Measurements from ENCODE around the gene DPPA4. TPM values are rescaled to one million over a fixed set of nuclear protein-coding genes. Genes with fewer than 3 reads are reported as not detected.

DPPA4 gene
- total RNA-seq, 2 experiments from 2014 or later = 0.65 to 1.4 TPM

DNA sequence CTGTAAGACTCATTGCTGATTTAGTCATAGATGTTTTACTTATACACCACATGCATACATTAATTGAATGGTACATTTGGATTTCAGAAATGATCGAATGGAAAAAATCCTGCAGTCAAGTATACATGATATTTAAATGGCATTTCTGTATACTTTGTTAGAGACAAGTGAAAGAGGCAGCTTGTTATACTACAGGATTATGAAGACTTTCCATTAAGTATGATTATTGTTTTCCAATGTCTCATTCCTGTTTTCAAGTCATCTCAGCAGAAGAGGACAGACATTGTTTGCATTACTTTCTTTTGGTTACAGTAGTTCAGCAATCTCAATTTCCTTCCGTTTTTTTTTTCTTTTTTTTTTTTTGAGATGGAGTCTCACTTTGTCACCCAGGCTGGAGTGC, 36.6 kb upstream of the DPPA4 start:
- no peaks in the 10 kb centered on the region for H3K4me1 Mint-ChIP-seq (ENCODE audit: low read depth)

DNA sequence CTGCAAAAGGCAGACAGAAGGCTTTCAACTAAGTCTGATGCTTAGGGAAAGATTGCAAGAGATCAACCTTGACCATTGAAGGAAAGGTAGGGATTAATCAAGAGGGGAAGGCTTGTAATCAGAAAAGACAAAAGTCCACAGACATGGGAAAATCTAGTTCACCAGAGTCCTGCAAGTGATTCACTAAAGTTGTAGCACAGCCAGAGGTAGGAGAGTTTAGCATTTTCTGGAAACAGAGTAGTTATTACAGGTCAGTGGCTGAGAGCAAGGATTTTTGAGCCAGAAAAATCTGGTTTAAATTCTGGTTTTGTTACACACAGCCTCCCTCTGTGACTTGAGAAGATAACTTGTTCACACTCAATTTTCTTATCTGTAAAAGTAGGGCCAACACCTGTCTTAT, 35.3 kb upstream of the DPPA4 start:
- Mint-ChIP-seq H3K27ac (no peak overlapping the region), H3K4me1 (ENCODE audit: low read depth) (no peaks in the 10 kb centered on the region), H3K9me3 (no peaks in the 10 kb centered on the region), H3K4me3 (no peak overlapping the region), H3K27me3 (no peaks in the 10 kb centered on the region), H3K36me3 (ENCODE audit: low read depth) (no peaks in the 10 kb centered on the region)
- intact Hi-C loops (cut with micrococcal nuclease) = no loop called here
- no peak for DNase-seq
- ATAC-seq = no peak
- TF ChIP-seq, protein P1, sequence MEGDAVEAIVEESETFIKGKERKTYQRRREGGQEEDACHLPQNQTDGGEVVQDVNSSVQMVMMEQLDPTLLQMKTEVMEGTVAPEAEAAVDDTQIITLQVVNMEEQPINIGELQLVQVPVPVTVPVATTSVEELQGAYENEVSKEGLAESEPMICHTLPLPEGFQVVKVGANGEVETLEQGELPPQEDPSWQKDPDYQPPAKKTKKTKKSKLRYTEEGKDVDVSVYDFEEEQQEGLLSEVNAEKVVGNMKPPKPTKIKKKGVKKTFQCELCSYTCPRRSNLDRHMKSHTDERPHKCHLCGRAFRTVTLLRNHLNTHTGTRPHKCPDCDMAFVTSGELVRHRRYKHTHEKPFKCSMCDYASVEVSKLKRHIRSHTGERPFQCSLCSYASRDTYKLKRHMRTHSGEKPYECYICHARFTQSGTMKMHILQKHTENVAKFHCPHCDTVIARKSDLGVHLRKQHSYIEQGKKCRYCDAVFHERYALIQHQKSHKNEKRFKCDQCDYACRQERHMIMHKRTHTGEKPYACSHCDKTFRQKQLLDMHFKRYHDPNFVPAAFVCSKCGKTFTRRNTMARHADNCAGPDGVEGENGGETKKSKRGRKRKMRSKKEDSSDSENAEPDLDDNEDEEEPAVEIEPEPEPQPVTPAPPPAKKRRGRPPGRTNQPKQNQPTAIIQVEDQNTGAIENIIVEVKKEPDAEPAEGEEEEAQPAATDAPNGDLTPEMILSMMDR (IDR thresholded peaks at IDR 0.05) = no peak
- ChIA-PET POLR2A (no interaction called here), CTCF (no interaction called here)

More for the DNA sequence above, 36.6 kb upstream of the DPPA4 start:
- Mint-ChIP-seq H3K36me3 (ENCODE audit: low read depth) (no peaks in the 10 kb centered on the region), H3K4me3 (no peak overlapping the region), H3K27ac (no peak overlapping the region), H3K27me3 (no peaks in the 10 kb centered on the region), H3K9me3 (no peaks in the 10 kb centered on the region)
- CTCF ChIA-PET = no interaction called here
- POLR2A ChIA-PET = no interaction called here
- intact Hi-C loops (cut with micrococcal nuclease) = no loop called here
- ATAC-seq = no peak
- no peak for DNase-seq
- TF ChIP-seq, protein P1 (IDR thresholded peaks at IDR 0.05) = no peak

- Mint-ChIP-seq H3K27ac (no peak overlapping the region), H3K9me3 (no peaks in the 10 kb centered on the region), H3K27me3 (no peaks in the 10 kb centered on the region), H3K4me3 (no peak overlapping the region), H3K4me1 (ENCODE audit: low read depth) (no peaks in the 10 kb centered on the region), H3K36me3 (ENCODE audit: low read depth) (no peaks in the 10 kb centered on the region)
- intact Hi-C loops (cut with micrococcal nuclease) = no loop called here
- ChIA-PET CTCF (no interaction called here), POLR2A (interaction anchor here (0.7 kb wide), 1 partner anchor 332 kb away, joined by 4 read pairs; no protein-coding TSS in a partner anchor)
- TF ChIP-seq, protein P1 (IDR thresholded peaks at IDR 0.05) = no peak
- no peak for ATAC-seq
- DNase-seq = no peak
These were observed 32.2 kb upstream of the DPPA4 start for GRCh38 chr3:109369510-109369909.

GRCh38 chr3:109364088-109364487, 26.7 kb upstream of the DPPA4 start:
- Mint-ChIP-seq H3K4me3 (no peak overlapping the region), H3K9me3 (no peaks in the 10 kb centered on the region), H3K4me1 (ENCODE audit: low read depth) (no peaks in the 10 kb centered on the region), H3K27me3 (no peaks in the 10 kb centered on the region), H3K27ac (no peak overlapping the region), H3K36me3 (ENCODE audit: low read depth) (no peaks in the 10 kb centered on the region)
- DNase-seq (no peak), ATAC-seq (no peak)
- intact Hi-C loops (cut with micrococcal nuclease) = no loop called here
- ChIA-PET POLR2A (no interaction called here), CTCF (no interaction called here)
- TF ChIP-seq, protein P1 (IDR thresholded peaks at IDR 0.05) = no peak

DNA sequence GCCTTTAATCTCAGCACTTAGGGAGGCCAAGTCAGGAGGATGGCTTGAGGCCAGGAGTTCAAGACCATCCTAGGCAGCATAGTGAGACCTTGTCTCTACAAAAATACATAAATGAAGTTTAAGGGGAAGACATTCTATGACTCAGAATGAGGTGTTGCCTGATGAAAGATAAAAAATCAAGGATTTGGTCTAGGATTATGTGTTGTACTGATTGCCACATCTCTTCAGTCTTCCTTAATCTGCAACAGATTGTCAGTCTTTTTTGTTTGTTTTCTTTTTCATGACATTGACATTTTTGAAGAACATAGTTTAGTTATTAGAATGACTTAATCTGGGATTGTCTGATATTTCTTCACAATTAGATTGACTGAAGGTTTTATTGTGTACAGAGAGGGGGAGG, 26.3 kb upstream of the DPPA4 start:
- TF ChIP-seq, protein P1 (IDR thresholded peaks at IDR 0.05) = no peak
- Mint-ChIP-seq H3K27me3 (no peaks in the 10 kb centered on the region), H3K27ac (no peak overlapping the region), H3K4me3 (no peak overlapping the region), H3K4me1 (ENCODE audit: low read depth) (no peaks in the 10 kb centered on the region), H3K36me3 (ENCODE audit: low read depth) (no peaks in the 10 kb centered on the region), H3K9me3 (no peaks in the 10 kb centered on the region)
- POLR2A ChIA-PET = no interaction called here
- CTCF ChIA-PET = interaction anchor here (1.0 kb wide), 1 partner anchor 339 kb away, joined by 3 read pairs; no protein-coding TSS in a partner anchor
- intact Hi-C loops (cut with micrococcal nuclease) = no loop called here
- no peak for ATAC-seq
- no peak for DNase-seq

Measured in activated CD8-positive, alpha-beta T cell treated with anti-CD3 and anti-CD28 coated beads for 36 hours (primary cell).